PFSK-1 (cell line): ENCODE measurements around the gene IL1RAP.

Source experiments
- FOXP2 ChIP-seq: optimal IDR thresholded peaks from 2 replicates; pipeline ENCODE3; 2011; ENCODE audit warnings: borderline replicate concordance, control low read depth, inconsistent platforms; ENCODE audit not compliant: insufficient read depth; ENCODE audit errors: extremely low read length, extremely low read depth
- POLR2AphosphoS5 ChIP-seq: IDR thresholded peaks from 2 replicates; pipeline ENCODE4 v1.6.1; 2012; ENCODE audit warnings: low read depth, mild to moderate bottlenecking, control low read depth, low read length, moderate library complexity
- SIN3A ChIP-seq: IDR thresholded peaks from 2 replicates; pipeline ENCODE4 v1.6.1; 2012; ENCODE audit warnings: mild to moderate bottlenecking, low read length, moderate library complexity, borderline replicate concordance; ENCODE audit not compliant: insufficient read depth
- TAF1 ChIP-seq: IDR thresholded peaks from 2 replicates; pipeline ENCODE4 v1.6.1; 2012; ENCODE audit warnings: low read length, control low read depth, borderline replicate concordance; ENCODE audit not compliant: insufficient read depth
- TF ChIP-seq, protein P1 (sequence below), 2 experiments: IDR thresholded peaks; 2 replicates each; pipeline versions ENCODE4 v1.6.1 to v1.8.0; 2011 to 2012; ENCODE audit warnings: low read depth in 2 of 2, low read length in 2 of 2, control low read depth in 1 of 2, inconsistent platforms in 1 of 2, mild to moderate bottlenecking in 1 of 2, moderate library complexity in 1 of 2; ENCODE audit not compliant: insufficient read depth in 1 of 2

Gene IL1RAP

DNA sequence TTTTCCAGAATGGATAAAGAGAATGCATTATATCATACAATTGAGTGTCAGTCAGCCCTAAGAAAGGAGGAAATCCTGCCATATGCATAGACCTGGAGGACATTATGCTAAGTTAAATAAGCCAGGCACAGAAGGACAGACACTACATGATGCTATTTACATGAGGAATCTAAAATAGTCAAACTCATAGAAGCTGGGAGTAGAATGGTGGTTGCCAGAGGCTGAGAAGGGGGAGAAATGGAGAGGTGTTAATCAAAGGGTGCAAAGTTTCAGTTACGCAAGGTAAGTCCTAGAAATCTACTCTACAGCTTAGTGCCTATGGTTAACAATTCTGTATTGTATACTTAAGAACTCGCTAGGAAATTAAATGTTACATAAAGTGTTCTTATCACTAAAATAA is 66.5 kb downstream of the IL1RAP start:
- TF ChIP-seq SIN3A (no peak), TAF1 (no peak), FOXP2 (no peak), POLR2AphosphoS5 (no peak)
- TF ChIP-seq, protein P1, sequence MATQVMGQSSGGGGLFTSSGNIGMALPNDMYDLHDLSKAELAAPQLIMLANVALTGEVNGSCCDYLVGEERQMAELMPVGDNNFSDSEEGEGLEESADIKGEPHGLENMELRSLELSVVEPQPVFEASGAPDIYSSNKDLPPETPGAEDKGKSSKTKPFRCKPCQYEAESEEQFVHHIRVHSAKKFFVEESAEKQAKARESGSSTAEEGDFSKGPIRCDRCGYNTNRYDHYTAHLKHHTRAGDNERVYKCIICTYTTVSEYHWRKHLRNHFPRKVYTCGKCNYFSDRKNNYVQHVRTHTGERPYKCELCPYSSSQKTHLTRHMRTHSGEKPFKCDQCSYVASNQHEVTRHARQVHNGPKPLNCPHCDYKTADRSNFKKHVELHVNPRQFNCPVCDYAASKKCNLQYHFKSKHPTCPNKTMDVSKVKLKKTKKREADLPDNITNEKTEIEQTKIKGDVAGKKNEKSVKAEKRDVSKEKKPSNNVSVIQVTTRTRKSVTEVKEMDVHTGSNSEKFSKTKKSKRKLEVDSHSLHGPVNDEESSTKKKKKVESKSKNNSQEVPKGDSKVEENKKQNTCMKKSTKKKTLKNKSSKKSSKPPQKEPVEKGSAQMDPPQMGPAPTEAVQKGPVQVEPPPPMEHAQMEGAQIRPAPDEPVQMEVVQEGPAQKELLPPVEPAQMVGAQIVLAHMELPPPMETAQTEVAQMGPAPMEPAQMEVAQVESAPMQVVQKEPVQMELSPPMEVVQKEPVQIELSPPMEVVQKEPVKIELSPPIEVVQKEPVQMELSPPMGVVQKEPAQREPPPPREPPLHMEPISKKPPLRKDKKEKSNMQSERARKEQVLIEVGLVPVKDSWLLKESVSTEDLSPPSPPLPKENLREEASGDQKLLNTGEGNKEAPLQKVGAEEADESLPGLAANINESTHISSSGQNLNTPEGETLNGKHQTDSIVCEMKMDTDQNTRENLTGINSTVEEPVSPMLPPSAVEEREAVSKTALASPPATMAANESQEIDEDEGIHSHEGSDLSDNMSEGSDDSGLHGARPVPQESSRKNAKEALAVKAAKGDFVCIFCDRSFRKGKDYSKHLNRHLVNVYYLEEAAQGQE (IDR thresholded peaks at IDR 0.05; ENCODE audit: insufficient read depth in 1 of 2, low read depth in 2 of 2, low read length in 2 of 2), result no peak

DNA sequence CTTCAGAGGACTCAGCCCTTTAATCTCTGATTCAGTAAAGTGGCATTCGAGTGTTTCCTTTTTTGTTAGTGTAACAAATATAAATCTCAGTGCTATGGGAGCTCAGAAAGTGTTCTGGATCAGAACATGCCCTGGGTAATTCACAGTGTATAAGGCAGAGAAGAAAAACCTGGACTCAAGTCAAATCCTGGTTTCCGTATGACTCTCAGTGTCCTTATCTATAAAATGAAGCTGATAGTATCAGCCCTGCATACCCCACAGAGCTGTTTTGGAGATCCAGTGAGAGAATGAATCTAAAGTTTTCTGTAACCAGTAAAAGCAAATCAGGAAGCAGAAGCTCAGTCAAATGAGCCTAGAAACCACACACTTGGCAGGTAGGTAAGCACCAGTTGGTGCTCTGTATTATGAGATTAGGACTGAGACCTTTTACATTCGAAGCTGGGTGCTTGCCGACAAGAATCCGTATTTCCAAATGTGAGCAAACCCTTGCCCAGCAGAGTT is 67.2 kb downstream of the IL1RAP start:
- TF ChIP-seq TAF1, result no peak
- no peak for TF ChIP-seq FOXP2
- TF ChIP-seq POLR2AphosphoS5, result no peak
- TF ChIP-seq, protein P1 (IDR thresholded peaks at IDR 0.05; ENCODE audit: insufficient read depth in 1 of 2, low read depth in 2 of 2, low read length in 2 of 2), result no peak
- TF ChIP-seq SIN3A, result no peak

DNA sequence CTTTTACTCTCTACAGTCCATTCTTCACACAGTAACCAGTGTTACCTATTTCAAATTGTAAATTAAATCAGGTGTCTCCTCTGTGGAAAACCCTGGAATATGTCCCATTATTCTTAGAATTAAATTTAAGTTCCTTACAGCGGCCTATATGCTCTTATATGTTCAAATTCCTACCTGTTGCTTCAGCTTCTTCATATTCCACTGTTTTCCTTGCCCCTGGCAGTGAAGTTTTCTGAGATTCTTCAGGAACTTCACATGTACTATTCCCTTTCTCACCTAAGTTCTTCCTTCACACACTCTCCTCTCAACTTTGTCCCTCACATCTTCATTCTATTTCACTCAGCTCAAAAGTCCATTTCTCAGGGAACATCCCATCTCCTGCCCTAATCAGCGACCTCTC is 68.8 kb downstream of the IL1RAP start:
- no peak for TF ChIP-seq TAF1
- TF ChIP-seq FOXP2, result no peak
- TF ChIP-seq, protein P1 (IDR thresholded peaks at IDR 0.05; ENCODE audit: insufficient read depth in 1 of 2, low read depth in 2 of 2, low read length in 2 of 2), result no peak
- no peak for TF ChIP-seq SIN3A
- TF ChIP-seq POLR2AphosphoS5, result no peak

DNA sequence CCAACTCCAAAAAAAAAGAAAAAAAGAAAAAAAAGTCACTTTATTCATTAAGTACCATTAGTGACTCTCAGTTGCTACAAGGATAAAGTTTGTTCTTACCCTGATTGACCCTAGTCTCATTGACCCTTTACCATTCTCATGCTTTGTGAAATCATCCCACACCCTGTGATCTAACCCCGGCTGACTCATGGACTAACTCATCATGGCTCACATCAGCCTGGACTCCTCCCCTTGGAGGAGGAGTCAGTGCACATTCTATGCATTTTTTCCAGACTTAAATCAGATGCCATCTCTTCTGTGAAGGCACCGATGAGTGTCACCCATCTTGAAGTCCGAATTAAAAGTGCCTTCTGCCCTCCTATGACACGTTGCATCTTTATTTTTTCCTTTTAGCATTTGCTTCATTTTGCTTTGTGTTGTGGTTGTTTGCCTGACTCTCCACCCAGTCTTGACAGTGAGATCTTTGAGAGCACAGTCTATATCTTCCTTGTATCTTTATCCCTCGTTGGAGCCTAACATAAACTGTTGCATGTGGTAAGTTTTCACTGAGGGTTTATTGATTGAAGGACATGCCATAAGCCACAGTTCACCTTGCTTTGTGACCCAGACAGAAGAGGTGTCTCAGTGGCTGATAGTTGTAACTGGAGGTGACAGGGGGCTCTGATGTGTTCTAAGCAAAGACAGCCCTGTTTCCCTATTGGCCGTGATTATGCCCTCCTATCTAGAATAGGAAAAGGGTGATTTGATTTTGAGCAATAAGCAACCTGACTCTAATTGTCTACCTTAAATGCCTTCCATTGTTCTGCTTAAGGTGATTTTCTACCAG is 72.1 kb downstream of the IL1RAP start:
- TF ChIP-seq FOXP2 (no peak), POLR2AphosphoS5 (no peak), TAF1 (no peak), SIN3A (no peak)
- TF ChIP-seq, protein P1 (IDR thresholded peaks at IDR 0.05; ENCODE audit: insufficient read depth in 1 of 2, low read depth in 2 of 2, low read length in 2 of 2), result no peak
